ENCODE data around the gene NKAIN4. TPM values are rescaled to one million over a fixed set of nuclear protein-coding genes. Genes with fewer than 3 reads are reported as not detected.

Gene NKAIN4
- total RNA-seq, 1 donor from 2014 or later = not detected

GRCh38 chr20:63212792-63213191, 41.5 kb downstream of the NKAIN4 start:
- Mint-ChIP-seq H3K4me1 (peaks cover 47% of the 10 kb centered on the region), H3K9me3 (no peaks in the 10 kb centered on the region), H3K27me3 (no peaks in the 10 kb centered on the region), H3K27ac (no peak overlapping the region), H3K4me3 (no peak overlapping the region), H3K36me3 (ENCODE audit: low read depth) (peaks cover 62% of the 10 kb centered on the region)
- DNase-seq = no peak
- ChIA-PET CTCF (interaction anchor here (2.5 kb wide), 1 partner anchor 11 kb away, joined by 6 read pairs; no protein-coding TSS in a partner anchor), POLR2A (no interaction called here)
- TF ChIP-seq, protein P1, sequence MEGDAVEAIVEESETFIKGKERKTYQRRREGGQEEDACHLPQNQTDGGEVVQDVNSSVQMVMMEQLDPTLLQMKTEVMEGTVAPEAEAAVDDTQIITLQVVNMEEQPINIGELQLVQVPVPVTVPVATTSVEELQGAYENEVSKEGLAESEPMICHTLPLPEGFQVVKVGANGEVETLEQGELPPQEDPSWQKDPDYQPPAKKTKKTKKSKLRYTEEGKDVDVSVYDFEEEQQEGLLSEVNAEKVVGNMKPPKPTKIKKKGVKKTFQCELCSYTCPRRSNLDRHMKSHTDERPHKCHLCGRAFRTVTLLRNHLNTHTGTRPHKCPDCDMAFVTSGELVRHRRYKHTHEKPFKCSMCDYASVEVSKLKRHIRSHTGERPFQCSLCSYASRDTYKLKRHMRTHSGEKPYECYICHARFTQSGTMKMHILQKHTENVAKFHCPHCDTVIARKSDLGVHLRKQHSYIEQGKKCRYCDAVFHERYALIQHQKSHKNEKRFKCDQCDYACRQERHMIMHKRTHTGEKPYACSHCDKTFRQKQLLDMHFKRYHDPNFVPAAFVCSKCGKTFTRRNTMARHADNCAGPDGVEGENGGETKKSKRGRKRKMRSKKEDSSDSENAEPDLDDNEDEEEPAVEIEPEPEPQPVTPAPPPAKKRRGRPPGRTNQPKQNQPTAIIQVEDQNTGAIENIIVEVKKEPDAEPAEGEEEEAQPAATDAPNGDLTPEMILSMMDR (IDR thresholded peaks at IDR 0.05) = no peak
- intact Hi-C loops (cut with micrococcal nuclease) = no loop called here
- ATAC-seq (ENCODE audit: low read depth) = no peak

DNA sequence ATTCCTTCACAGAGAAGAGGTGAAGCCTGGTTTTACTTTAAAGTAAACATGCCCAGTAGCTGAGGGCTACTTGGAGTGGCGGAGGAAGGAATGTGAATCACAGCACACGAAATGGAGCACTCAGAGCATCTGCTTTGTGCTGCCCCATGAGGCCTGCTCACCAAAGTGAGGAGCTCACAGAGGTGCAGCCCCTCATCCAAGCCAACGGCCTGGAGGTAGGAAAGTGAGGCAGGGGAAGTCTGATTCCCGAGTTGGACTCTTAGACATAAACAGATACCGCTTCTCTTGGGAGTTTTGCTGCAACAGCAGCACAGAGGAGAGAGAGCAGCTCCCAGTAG, 41.9 kb downstream of the NKAIN4 start:
- peaks cover 47% of the 10 kb centered on the region for H3K4me1 Mint-ChIP-seq
- no peak overlapping the region for H3K4me3 Mint-ChIP-seq
- ChIA-PET POLR2A (no interaction called here), CTCF (interaction anchor here (2.5 kb wide), 1 partner anchor 11 kb away, joined by 6 read pairs; no protein-coding TSS in a partner anchor)
- TF ChIP-seq, protein P1 (IDR thresholded peaks at IDR 0.05) = no peak
- intact Hi-C loops (cut with micrococcal nuclease) = no loop called here
- DNase-seq (no peak), ATAC-seq (ENCODE audit: low read depth) (no peak)
- no peaks in the 10 kb centered on the region for H3K27me3 Mint-ChIP-seq
- H3K36me3 Mint-ChIP-seq (ENCODE audit: low read depth) = peaks cover 67% of the 10 kb centered on the region
- no peaks in the 10 kb centered on the region for H3K9me3 Mint-ChIP-seq
- H3K27ac Mint-ChIP-seq = no peak overlapping the region

DNA sequence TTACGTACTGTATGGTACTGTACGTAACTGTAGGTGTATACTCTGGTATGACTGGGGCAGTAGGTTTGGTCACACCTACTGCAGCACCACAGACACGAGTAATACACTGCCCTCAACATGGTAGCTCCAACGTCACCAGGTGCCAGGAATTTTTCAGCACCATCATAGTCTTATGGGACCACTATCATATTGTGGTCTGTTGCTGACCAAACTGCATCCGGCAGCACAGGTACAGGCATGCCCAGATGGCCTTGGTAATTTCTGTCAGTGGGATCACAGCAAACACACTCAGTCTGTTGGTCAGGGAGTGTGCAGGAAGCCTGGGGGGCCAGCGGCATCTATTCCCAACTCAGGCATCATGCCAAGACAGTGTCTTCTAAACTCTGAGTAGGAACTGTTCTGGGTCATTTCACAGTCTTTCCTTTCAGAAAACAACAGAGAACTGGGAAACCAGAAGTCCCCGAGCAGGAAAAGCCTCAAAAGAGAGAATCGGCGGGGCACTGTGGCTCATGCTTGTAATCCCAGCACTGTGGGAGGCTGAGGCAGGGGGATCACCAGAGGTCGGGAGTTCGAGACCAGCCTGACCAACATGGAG, 44.2 kb downstream of the NKAIN4 start:
- CTCF ChIA-PET = interaction anchor here (1.7 kb wide), 1 partner anchor 13 kb away, joined by 4 read pairs; no protein-coding TSS in a partner anchor
- no peak for ATAC-seq (ENCODE audit: low read depth)
- Mint-ChIP-seq H3K27ac (no peak overlapping the region), H3K4me3 (no peak overlapping the region), H3K4me1 (peaks cover 39% of the 10 kb centered on the region), H3K36me3 (ENCODE audit: low read depth) (peaks cover 85% of the 10 kb centered on the region), H3K9me3 (no peaks in the 10 kb centered on the region), H3K27me3 (no peaks in the 10 kb centered on the region)
- POLR2A ChIA-PET = no interaction called here
- no peak for DNase-seq
- TF ChIP-seq, protein P1 (IDR thresholded peaks at IDR 0.05) = no peak
- intact Hi-C loops (cut with micrococcal nuclease) = no loop called here

- ChIA-PET CTCF (no interaction called here), POLR2A (no interaction called here)
- no peak overlapping the region for H3K27ac Mint-ChIP-seq
- no peaks in the 10 kb centered on the region for H3K9me3 Mint-ChIP-seq
- no peak overlapping the region for H3K4me3 Mint-ChIP-seq
- peaks cover 22% of the 10 kb centered on the region for H3K4me1 Mint-ChIP-seq
- ATAC-seq (ENCODE audit: low read depth) = no peak
- H3K36me3 Mint-ChIP-seq (ENCODE audit: low read depth) = peaks cover 85% of the 10 kb centered on the region
- intact Hi-C loops (cut with micrococcal nuclease) = no loop called here
- no peak for DNase-seq
- TF ChIP-seq, protein P1 (IDR thresholded peaks at IDR 0.05) = no peak
- H3K27me3 Mint-ChIP-seq = no peaks in the 10 kb centered on the region
Observed at GRCh38 chr20:63208346-63208909, 45.8 kb downstream of the NKAIN4 start.

DNA sequence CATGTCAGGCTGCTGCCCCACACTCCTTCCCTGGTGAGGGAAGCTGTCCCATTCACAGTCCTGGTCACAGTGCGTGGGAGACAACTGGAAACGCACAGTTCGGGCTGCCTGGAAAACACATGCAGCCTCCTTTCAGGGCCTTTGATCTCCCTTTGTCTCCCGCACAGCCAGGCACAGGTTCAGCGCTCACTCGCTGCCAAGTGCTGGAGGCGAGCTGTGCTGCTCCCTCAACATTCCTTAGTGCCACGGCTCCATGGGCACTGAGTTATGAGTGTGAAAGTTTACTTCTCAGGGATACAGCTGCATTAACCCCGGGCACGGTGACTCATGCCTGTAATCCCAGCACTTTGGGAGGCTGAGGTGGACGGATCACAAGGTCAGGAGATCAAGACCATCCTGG, 47.4 kb downstream of the NKAIN4 start:
- H3K27ac Mint-ChIP-seq = no peak overlapping the region

More for the DNA sequence above, 47.4 kb downstream of the NKAIN4 start:
- ATAC-seq (ENCODE audit: low read depth) (no peak), DNase-seq (no peak)
- TF ChIP-seq, protein P1 (IDR thresholded peaks at IDR 0.05) = no peak
- no peaks in the 10 kb centered on the region for H3K9me3 Mint-ChIP-seq
- CTCF ChIA-PET = no interaction called here
- no peaks in the 10 kb centered on the region for H3K27me3 Mint-ChIP-seq
- POLR2A ChIA-PET = no interaction called here
- H3K36me3 Mint-ChIP-seq (ENCODE audit: low read depth) = peaks cover 87% of the 10 kb centered on the region
- no peak overlapping the region for H3K4me3 Mint-ChIP-seq
- H3K4me1 Mint-ChIP-seq = peaks cover 10% of the 10 kb centered on the region
- intact Hi-C loops (cut with micrococcal nuclease) = no loop called here

Data from activated B cell treated with CpG ODN at 0.5 μM for 24 hours (primary cell).